Activated T-cell treated with anti-CD3 and anti-CD28 coated beads, Interleukin-2, amount 50 U/mL, for 4 hours (primary cell): ENCODE data around the gene CA10. TPM values are rescaled to one million over a fixed set of nuclear protein-coding genes. Genes with fewer than 3 reads are reported as not detected.

Experiments used
- ATAC-seq, 2 donors: fragments of 200-7000 bp; cut with Tn5 transposase; one replicate each; pipeline ENCODE4 v1.10.0; 2021
- DNase-seq: peaks from one replicate; pipeline ENCODE4 v3.0.0-alpha.2; 2020
- H3K27me3 Mint-ChIP-seq: one replicate; pipeline ENCODE4 v1.8.0; 2021; ENCODE audit warnings: low read depth, mixed read lengths
- H3K36me3 Mint-ChIP-seq: one replicate; pipeline ENCODE4 v1.8.0; 2022; ENCODE audit warnings: mixed read lengths; ENCODE audit not compliant: insufficient read depth
- H3K4me1 Mint-ChIP-seq: one replicate; pipeline ENCODE4 v1.8.0; 2021; ENCODE audit warnings: low read depth, mixed read lengths
- H3K4me3 Mint-ChIP-seq: one replicate; pipeline ENCODE4 v1.8.0; 2021; ENCODE audit warnings: mild to moderate bottlenecking, moderate library complexity, mixed read lengths
- H3K9me3 Mint-ChIP-seq: one replicate; pipeline ENCODE4 v1.8.0; 2021; ENCODE audit warnings: mixed read lengths
- total RNA-seq, 3 donors: library from RNA; stranded (reverse); gene quantifications; one replicate each; pipeline ENCODE4 v1.2.1, GENCODE V29; 2021

Gene CA10
- total RNA-seq, 3 donors from 2014 or later = not detected

DNA sequence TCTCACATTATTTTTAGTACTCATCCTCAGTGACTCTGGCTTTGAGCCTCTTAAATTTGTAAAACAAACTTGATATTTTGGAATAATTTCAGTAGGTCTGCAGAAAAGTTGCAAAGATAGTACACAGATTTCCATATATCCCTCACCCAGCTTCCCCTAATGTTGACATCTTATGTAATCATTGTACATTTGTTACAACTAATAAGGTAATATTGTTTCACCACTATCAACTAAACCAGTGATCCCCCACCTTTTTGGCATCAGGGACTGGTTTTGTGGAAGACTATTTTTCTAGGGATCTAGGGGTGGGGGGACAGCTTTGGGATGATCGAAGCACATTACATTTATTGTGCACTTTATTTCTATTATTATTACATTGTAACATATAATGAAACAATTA lies 391.2 kb downstream of the CA10 start:
- ATAC-seq = no peak
- DNase-seq = no peak
- H3K27me3 Mint-ChIP-seq = peaks cover 20% of the 10 kb centered on the region
- no peak overlapping the region for H3K4me3 Mint-ChIP-seq
- H3K4me1 Mint-ChIP-seq = no peaks in the 10 kb centered on the region
- no peaks in the 10 kb centered on the region for H3K36me3 Mint-ChIP-seq
- H3K9me3 Mint-ChIP-seq = no peaks in the 10 kb centered on the region

DNA sequence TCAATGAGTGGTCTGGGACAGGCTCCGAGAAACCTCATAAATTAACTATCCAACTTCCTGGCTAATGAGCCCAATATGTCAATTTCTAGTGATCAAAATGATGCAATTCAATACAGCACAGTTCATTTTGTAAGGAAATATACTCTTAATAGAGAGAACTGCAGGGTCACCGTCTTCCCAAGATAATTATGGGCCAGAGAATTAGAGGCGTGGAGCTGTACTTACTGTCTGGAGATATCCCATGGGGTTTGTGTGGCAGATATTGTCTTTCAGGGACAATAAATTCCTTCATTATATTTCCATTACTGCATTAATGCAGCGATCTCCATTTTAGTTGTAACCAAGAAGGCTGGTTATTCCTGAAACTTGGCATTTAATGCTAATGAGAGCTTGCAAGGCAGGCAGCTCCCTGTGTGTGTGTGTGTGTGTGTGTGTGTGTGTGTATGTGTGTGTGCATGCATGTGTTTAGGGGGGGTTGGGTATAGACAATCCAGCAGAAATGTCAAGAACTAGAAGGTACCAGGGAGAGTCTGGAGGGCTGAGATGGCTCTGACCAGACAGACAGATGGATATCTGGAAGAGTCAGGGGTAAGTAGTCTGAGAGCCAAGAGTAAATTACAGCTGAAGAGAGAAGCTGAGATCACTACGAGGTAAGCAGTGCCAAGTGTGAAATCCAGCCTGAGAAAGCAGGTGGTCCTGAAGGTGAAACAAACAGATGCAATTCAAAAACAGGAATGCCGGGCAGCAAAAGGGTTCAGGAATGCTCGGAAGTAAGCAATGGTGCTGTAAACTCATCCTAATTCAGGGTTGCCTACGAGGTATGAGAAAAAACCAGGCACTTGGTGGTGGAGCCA lies 393.0 kb downstream of the CA10 start:
- peaks cover 23% of the 10 kb centered on the region for H3K27me3 Mint-ChIP-seq
- ATAC-seq = no peak
- H3K36me3 Mint-ChIP-seq = no peaks in the 10 kb centered on the region
- H3K4me3 Mint-ChIP-seq = no peak overlapping the region
- H3K4me1 Mint-ChIP-seq = no peaks in the 10 kb centered on the region
- no peak for DNase-seq
- H3K9me3 Mint-ChIP-seq = no peaks in the 10 kb centered on the region

DNA sequence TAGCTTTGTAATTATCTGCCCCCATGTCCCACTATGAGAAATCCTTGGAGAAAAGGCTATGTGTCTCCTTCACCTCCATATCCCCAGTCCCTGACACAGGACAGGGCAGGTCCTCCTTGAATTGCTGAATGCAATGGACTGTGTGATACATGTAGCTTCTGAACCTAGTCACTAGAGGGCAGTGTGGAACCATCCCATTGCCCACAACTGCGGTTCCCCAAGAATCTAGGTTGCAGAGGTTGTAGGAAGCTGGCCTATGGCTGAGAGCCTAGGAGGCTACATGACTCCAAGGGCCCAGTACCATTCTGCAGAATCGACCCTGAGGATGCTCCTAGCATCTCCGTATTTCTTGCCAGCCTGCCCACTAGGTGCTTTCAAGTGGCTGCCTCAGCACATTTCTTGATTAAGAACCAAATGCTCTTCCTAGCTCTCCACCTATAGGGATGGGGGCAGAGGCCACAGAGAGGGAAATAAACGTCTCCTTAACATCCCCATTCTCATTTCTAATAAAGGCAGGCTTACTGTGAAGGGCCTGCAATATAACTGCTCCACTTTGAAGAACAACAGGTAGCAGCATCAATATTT lies 394.0 kb downstream of the CA10 start:
- Mint-ChIP-seq H3K27me3 (peaks cover 25% of the 10 kb centered on the region), H3K4me1 (no peaks in the 10 kb centered on the region), H3K36me3 (no peaks in the 10 kb centered on the region)

DNA sequence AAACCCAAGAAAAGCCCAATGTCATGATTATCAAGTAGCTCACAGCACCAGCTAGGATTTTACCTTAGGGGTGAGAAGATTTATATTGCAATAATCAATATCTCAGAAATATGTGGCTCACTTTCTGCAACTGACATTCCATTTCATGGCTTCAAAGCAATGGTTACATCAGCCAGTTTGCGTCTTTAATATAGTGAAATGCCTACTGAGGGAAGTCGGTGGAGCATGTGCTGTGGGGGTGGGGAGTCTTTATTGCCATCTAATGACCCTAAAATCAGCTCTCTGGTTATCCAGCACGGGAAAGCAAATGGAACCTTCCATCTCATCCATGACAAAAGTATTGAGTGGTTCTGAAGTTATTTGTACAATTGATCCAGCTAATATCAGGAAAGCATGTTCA lies 395.5 kb downstream of the CA10 start:
- no peak for DNase-seq

More for the DNA sequence above, 394.0 kb downstream of the CA10 start:
- no peak overlapping the region for H3K4me3 Mint-ChIP-seq
- peak; percentile 77 to 79 for ATAC-seq
- DNase-seq = peak; percentile 8
- H3K9me3 Mint-ChIP-seq = no peaks in the 10 kb centered on the region

DNA sequence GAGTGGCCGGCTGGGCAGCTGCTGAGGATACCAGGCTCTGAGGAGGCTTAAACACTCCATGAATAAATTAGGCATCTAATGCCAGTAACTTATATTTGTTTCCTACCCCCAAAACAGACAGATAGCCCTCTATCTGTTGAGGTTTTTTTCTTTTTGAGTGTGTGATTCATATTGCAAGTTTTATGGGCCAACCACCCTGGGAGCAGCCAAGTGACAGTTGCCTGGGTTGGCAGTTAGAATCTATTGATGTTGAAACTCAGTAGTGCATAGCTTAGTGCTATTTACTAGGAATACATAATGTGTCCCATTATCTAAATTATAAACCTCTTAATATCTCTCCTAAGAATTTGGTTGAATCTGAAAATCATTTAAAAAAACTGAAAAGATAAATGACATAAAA lies 397.4 kb downstream of the CA10 start:
- Mint-ChIP-seq H3K27me3 (peaks cover 19% of the 10 kb centered on the region), H3K4me1 (no peaks in the 10 kb centered on the region), H3K36me3 (no peaks in the 10 kb centered on the region)

More for the DNA sequence above, 395.5 kb downstream of the CA10 start:
- no peaks in the 10 kb centered on the region for H3K36me3 Mint-ChIP-seq
- H3K27me3 Mint-ChIP-seq = peaks cover 25% of the 10 kb centered on the region
- ATAC-seq = no peak
- H3K4me1 Mint-ChIP-seq = no peaks in the 10 kb centered on the region
- no peak overlapping the region for H3K4me3 Mint-ChIP-seq
- no peaks in the 10 kb centered on the region for H3K9me3 Mint-ChIP-seq

DNA sequence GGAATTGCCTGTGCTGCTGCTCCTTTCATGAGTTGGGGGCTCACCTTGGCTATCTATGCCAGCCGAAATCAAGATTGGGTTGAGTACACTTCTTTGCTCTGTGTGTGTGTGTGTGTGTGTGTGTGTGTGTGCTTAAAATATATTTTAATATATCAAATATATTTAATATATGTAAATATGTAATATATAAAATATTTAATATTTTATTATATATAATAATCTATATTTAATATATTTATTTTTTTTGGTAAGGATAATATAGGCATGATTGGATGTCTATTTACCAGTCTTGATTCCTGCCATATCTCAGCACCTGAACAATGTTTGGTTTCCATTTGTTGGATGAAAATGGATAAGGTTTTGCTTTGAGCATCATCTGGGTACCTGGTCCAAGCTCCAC lies 399.3 kb downstream of the CA10 start:
- ATAC-seq (no peak), DNase-seq (no peak)
- Mint-ChIP-seq H3K4me1 (no peaks in the 10 kb centered on the region), H3K9me3 (no peaks in the 10 kb centered on the region), H3K27me3 (peaks cover 9% of the 10 kb centered on the region), H3K36me3 (no peaks in the 10 kb centered on the region), H3K4me3 (no peak overlapping the region)

More for the DNA sequence above, 397.4 kb downstream of the CA10 start:
- no peak overlapping the region for H3K4me3 Mint-ChIP-seq
- ATAC-seq = no peak
- no peaks in the 10 kb centered on the region for H3K9me3 Mint-ChIP-seq
- DNase-seq = no peak

DNA sequence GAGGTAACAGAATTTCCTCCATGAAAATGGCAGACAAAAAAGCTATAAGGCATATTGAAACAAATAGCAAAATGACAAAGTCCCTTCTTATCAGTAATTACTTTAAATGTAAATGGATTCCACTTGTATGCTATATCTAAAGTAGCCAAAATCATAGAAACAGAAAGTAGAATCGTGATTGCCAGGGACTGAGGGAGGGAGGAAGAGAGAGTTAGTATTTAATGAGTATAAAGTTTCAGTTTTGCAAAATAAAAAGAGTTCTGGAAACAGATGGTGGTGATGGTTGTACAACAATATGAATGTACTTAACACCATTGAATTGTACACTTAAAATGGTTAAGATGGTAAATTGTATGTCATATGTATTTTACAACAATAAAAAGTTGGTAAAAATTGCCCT lies 407.4 kb downstream of the CA10 start:
- H3K4me1 Mint-ChIP-seq = peaks cover 5% of the 10 kb centered on the region
- no peaks in the 10 kb centered on the region for H3K9me3 Mint-ChIP-seq
- no peak for DNase-seq
- no peaks in the 10 kb centered on the region for H3K36me3 Mint-ChIP-seq
- no peak for ATAC-seq
- H3K27me3 Mint-ChIP-seq = no peaks in the 10 kb centered on the region
- H3K4me3 Mint-ChIP-seq = no peak overlapping the region

DNA sequence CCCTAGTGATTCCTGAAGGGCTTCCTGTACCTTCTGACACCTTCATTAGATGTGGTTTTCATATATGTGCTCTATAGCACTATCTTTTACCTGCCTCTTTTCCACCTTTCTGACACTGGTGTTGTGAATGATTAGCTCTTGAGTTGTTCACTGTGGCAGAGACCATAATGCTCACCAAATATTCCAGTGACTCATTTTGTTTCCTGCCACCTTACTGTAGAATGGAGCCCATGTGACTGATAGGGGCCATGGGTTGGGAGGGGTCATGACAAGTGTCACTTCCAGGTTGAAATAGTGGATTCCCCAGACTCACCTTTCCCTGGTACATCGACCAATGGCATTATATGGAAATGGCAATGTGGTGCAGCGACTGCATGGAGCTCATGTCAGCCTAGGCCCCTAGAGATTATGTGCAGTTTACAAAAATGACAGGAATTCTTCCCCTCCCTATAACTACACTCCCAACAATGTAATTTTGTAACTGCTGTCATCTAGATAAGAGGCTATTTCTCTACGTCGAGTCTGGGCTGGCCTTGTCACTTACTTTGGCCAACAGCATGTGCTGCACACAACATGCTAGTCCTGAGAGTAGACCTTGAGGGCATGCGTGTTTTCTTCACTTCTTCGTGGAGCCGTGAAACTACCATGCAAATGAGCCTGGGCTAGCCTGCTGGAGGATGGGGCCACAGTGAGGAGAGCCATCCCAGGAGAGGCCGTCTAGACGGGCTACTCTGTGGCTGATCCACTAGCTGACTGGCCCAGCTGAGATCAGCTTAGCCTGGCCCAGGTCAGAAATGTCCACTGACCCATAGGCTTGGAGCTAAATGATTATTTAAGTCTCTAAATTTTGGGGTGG lies 409.5 kb downstream of the CA10 start:
- Mint-ChIP-seq H3K4me3 (no peak overlapping the region), H3K27me3 (no peaks in the 10 kb centered on the region), H3K4me1 (peaks cover 5% of the 10 kb centered on the region), H3K36me3 (no peaks in the 10 kb centered on the region), H3K9me3 (no peaks in the 10 kb centered on the region)
- ATAC-seq (peak; percentile 21 to 37), DNase-seq (no peak)

DNA sequence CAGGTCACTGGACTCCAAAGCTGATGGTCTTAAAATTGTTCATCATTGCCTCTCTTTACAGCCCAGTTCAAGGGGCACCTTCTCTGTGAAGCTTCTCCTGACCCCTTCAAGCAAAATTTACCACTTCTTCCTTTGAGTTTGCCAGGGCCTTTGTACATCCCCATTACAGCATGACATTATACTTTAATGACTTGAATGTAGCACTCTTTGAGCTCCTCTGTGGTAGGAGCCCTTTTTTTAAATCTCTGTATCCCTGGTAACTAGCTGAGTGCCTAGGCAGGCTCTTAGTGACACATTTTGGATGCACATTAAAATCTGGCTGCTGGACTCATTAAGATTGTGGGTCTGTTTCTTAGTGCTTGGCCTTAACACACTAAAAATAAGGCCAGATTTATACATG lies 412.1 kb downstream of the CA10 start:
- H3K9me3 Mint-ChIP-seq = no peaks in the 10 kb centered on the region

DNA sequence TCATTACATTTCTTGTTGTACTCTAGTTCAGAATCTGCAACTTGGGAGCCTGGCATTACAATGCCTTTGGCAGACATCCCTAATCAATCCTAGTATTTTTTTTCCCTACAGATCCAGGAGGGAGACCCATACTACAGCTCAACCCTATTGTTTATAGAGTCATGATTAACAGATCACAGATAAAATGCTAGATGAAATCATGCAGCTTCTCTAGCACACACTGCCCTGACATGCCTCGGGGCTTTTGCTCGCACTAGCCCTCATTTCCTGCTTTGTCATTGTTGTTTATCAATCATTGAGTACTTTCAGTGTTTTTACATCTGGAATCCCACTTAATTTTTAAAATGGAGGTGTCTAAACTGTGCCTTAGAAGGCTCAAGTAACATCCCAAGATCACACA lies 412.5 kb downstream of the CA10 start:
- Mint-ChIP-seq H3K9me3 (no peaks in the 10 kb centered on the region), H3K27me3 (no peaks in the 10 kb centered on the region), H3K4me3 (no peak overlapping the region), H3K36me3 (no peaks in the 10 kb centered on the region), H3K4me1 (peaks cover 3% of the 10 kb centered on the region)
- ATAC-seq (no peak), DNase-seq (no peak)

More for the DNA sequence above, 412.1 kb downstream of the CA10 start:
- Mint-ChIP-seq H3K4me3 (no peak overlapping the region), H3K36me3 (no peaks in the 10 kb centered on the region), H3K27me3 (no peaks in the 10 kb centered on the region), H3K4me1 (peaks cover 5% of the 10 kb centered on the region)
- no peak for DNase-seq
- ATAC-seq = no peak

DNA sequence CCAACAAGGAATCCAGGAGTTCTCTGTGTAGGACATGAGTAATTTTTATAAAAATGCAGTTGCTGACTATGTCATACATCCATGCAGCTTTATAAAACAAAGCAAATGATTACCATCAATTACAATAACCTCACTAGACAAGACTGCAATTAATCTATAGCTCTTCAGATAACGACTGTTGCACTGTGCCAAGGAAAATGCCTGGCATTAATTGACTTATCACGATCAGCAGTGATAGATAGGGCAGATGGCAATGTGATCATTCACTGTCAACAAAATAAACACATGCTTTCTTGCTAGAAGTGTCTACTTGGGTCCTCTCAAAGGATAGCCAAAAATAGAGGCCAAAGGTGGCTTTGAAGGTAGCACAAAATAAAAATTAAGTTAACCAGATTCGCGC lies 415.0 kb downstream of the CA10 start:
- no peak for DNase-seq

DNA sequence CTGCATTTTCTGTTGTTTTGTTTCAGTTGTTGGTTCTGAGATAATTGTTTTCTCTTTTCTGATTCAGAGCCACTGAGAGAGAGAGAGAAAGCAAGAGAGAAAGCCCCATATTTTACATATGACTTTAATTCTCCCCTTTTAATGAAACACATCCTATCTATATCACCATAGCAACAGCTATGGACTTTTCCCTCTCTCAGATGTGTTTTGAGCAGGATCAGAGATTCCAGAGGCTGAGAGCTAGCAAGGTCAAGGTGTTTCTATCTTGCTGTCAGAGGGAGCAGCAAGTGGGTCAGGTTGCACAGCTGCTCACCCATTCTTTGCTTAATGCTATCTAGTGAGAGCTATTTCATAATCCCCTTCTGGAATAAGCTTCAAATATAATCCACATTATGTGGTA lies 415.9 kb downstream of the CA10 start:
- H3K27me3 Mint-ChIP-seq = peaks cover 2% of the 10 kb centered on the region
- no peak overlapping the region for H3K4me3 Mint-ChIP-seq
- ATAC-seq (no peak), DNase-seq (no peak)
- no peaks in the 10 kb centered on the region for H3K36me3 Mint-ChIP-seq
- H3K4me1 Mint-ChIP-seq = no peaks in the 10 kb centered on the region
- H3K9me3 Mint-ChIP-seq = no peaks in the 10 kb centered on the region

More for the DNA sequence above, 415.0 kb downstream of the CA10 start:
- Mint-ChIP-seq H3K4me1 (no peaks in the 10 kb centered on the region), H3K36me3 (no peaks in the 10 kb centered on the region), H3K4me3 (no peak overlapping the region), H3K27me3 (peaks cover 2% of the 10 kb centered on the region), H3K9me3 (no peaks in the 10 kb centered on the region)
- ATAC-seq = no peak

DNA sequence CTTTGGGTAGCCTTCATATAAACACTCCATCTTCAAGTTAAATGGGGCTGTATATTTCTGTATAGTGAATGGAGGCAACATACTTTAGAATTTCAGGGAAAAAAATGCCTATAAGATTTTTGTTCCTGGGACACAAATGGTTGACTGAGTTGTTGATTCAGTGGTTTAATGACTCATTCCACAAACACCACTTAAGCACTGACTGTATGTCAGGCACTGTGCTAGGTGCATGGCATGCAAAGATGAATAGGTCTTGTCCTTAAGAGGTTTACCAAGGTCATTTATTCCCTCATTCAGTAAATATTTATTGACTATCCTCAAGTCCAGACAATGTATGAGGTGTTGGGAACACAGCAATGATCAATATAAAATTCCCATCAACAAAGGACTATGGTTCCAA lies 417.1 kb downstream of the CA10 start:
- DNase-seq (no peak), ATAC-seq (no peak)
- Mint-ChIP-seq H3K4me3 (no peak overlapping the region), H3K9me3 (no peaks in the 10 kb centered on the region), H3K4me1 (no peaks in the 10 kb centered on the region), H3K36me3 (no peaks in the 10 kb centered on the region), H3K27me3 (peaks cover 2% of the 10 kb centered on the region)

DNA sequence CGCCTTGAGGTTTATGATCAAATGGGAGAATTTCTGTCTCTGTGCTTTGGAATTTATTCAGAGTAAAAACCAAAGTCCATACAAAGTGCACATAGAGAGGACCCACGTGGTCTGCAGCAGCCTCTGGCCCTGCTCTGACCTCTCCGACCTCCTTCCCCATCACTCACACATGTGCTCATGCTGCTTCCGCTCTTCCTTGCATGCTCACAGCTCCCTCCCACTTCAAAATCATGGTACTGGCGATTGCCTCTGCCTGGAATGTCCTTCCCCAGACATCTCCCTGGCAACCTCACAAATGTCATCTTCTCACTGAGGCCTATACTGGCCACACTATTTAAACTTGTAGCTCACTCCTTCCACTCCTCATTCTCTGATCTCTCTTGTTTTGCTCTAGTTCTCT lies 418.0 kb downstream of the CA10 start:
- Mint-ChIP-seq H3K4me1 (no peaks in the 10 kb centered on the region), H3K9me3 (no peaks in the 10 kb centered on the region), H3K4me3 (no peak overlapping the region), H3K27me3 (peaks cover 2% of the 10 kb centered on the region), H3K36me3 (no peaks in the 10 kb centered on the region)
- ATAC-seq = no peak
- no peak for DNase-seq
